CD14-positive monocyte (primary cell): Measurements from ENCODE around the gene F7. TPM values are rescaled to one million over a fixed set of nuclear protein-coding genes. Genes with fewer than 3 reads are reported as not detected.

Source experiments
- DNase-seq, 3 donors: peaks; one replicate each; pipeline ENCODE4 v3.0.0-alpha.2; 2011 to 2022
- H2AFZ ChIP-seq: 2 replicates; pipeline ENCODE4 v1.6.0; 2012; ENCODE audit warnings: mild to moderate bottlenecking, low read depth, low read length, inconsistent platforms; ENCODE audit not compliant: insufficient read depth, poor library complexity, severe bottlenecking
- H3K27ac ChIP-seq, 2 donors: 1 replicate in 1 of 2; 2 replicates in 1 of 2; pipeline ENCODE4 v1.5.1; 2012 to 2013; ENCODE audit warnings: low read length in 2 of 2, control low read depth in 1 of 2, inconsistent platforms in 1 of 2, low read depth in 1 of 2, mild to moderate bottlenecking in 1 of 2
- H3K27me3 ChIP-seq, 2 donors: one replicate each; pipeline versions ENCODE4 v1.6.0 to v1.6.1; 2011 to 2013; ENCODE audit warnings: low read length in 2 of 2; ENCODE audit not compliant: control insufficient read depth in 2 of 2, insufficient read depth in 2 of 2
- H3K36me3 ChIP-seq, 2 donors: replicated peaks in 1 of 2; 1 replicate in 1 of 2; 2 replicates in 1 of 2; pipeline versions ENCODE4 v1.5.1 to v1.6.1; 2012 to 2013; ENCODE audit warnings: low read length in 2 of 2, control low read depth in 1 of 2, inconsistent platforms in 1 of 2, mild to moderate bottlenecking in 1 of 2; ENCODE audit not compliant: insufficient read depth in 2 of 2, control insufficient read depth in 1 of 2
- H3K4me1 ChIP-seq, 2 donors: 1 replicate in 1 of 2; 2 replicates in 1 of 2; pipeline versions ENCODE4 v1.5.1 to v1.6.1; 2012 to 2013; ENCODE audit warnings: low read length in 2 of 2, control low read depth in 1 of 2, inconsistent platforms in 1 of 2, mild to moderate bottlenecking in 1 of 2, moderate library complexity in 1 of 2; ENCODE audit not compliant: insufficient read depth in 2 of 2, control insufficient read depth in 1 of 2
- H3K4me2 ChIP-seq: replicated peaks from 2 replicates; pipeline ENCODE3; 2012; ENCODE audit warnings: low read length, moderate library complexity, mild to moderate bottlenecking; ENCODE audit not compliant: poor library complexity, severe bottlenecking; ENCODE audit errors: extremely low read depth
- H3K4me3 ChIP-seq, 3 experiments: fragments of 200-600 bp in 1 of 3; sonication (generic) in 1 of 3; replicated peaks in 1 of 3; 1 replicate in 2 of 3; 2 replicates in 1 of 3; pipeline ENCODE4 v1.5.1; 2011 to 2013; ENCODE audit warnings: low read length in 3 of 3, mild to moderate bottlenecking in 3 of 3, control low read depth in 2 of 3, low read depth in 2 of 3, inconsistent platforms in 1 of 3, moderate library complexity in 1 of 3
- H3K79me2 ChIP-seq: 2 replicates; pipeline ENCODE4 v1.6.0; 2012; ENCODE audit warnings: mild to moderate bottlenecking, control low read depth, inconsistent platforms, low read length, moderate library complexity; ENCODE audit not compliant: insufficient read depth
- H3K9ac ChIP-seq: 2 replicates; pipeline ENCODE4 v1.6.0; 2017; ENCODE audit warnings: low read length, mild to moderate bottlenecking; ENCODE audit not compliant: insufficient read depth, poor library complexity, severe bottlenecking
- H3K9me3 ChIP-seq, 2 donors: replicated peaks in 1 of 2; 1 replicate in 1 of 2; 2 replicates in 1 of 2; pipeline versions ENCODE4 v1.5.1 to v1.6.1; 2012 to 2013; ENCODE audit warnings: low read length in 2 of 2, control low read depth in 1 of 2; ENCODE audit not compliant: control insufficient read depth in 1 of 2, insufficient read depth in 1 of 2
- H4K20me1 ChIP-seq: 2 replicates; pipeline ENCODE4 v1.6.0; 2012; ENCODE audit warnings: mild to moderate bottlenecking, low read length, control low read depth, moderate library complexity; ENCODE audit not compliant: insufficient read depth
- H3K27ac Mint-ChIP-seq, 7 donors: one replicate each; pipeline ENCODE4 v1.8.0; 2020; ENCODE audit warnings: mild to moderate bottlenecking in 7 of 7, mixed read lengths in 7 of 7, moderate library complexity in 6 of 7, inconsistent platforms in 2 of 7
- H3K27me3 Mint-ChIP-seq, 3 donors: one replicate each; pipeline ENCODE4 v1.8.0; 2021 to 2022; ENCODE audit warnings: low read depth in 3 of 3, mild to moderate bottlenecking in 3 of 3, mixed read lengths in 3 of 3, moderate library complexity in 3 of 3, inconsistent platforms in 1 of 3
- H3K36me3 Mint-ChIP-seq, 2 donors: one replicate each; pipeline ENCODE4 v1.8.0; 2020; ENCODE audit warnings: mixed read lengths in 2 of 2, inconsistent platforms in 1 of 2, mild to moderate bottlenecking in 1 of 2
- H3K4me1 Mint-ChIP-seq: one replicate; pipeline ENCODE4 v1.8.0; 2020; ENCODE audit warnings: mild to moderate bottlenecking, mixed read lengths
- H3K4me3 Mint-ChIP-seq, 2 donors: one replicate each; pipeline ENCODE4 v1.8.0; 2020; ENCODE audit warnings: mild to moderate bottlenecking in 2 of 2, mixed read lengths in 2 of 2, moderate library complexity in 1 of 2
- H3K9me3 Mint-ChIP-seq, 7 donors: one replicate each; pipeline ENCODE4 v1.8.0; 2020 to 2022; ENCODE audit warnings: mixed read lengths in 7 of 7, mild to moderate bottlenecking in 6 of 7, moderate library complexity in 6 of 7, inconsistent platforms in 2 of 7
- CTCF ChIP-seq: fragments of 200-600 bp; IDR thresholded peaks from one replicate; pipeline ENCODE4 v1.8.0; 2022; ENCODE audit warnings: antibody characterized with exemption, mild to moderate bottlenecking
- WGBS: methylation state at CpG from one replicate; pipeline ENCODE4 v1.1.5; 2013; ENCODE audit warnings: missing lambda C conversion rate; ENCODE audit not compliant: insufficient coverage; 5-methylcytosine and 5-hydroxymethylcytosine counted together
- intact Hi-C, 2 donors: fragments of 100-400 bp; cut with micrococcal nuclease; formaldehyde crosslinking; loops; one replicate each; pipeline versions ENCODE4 v1.15.0 to v1.15.1; 2023
- polyA plus RNA-seq, 3 donors: library from polyadenylated mRNA; depleted of rRNA in 1 of 3; unstranded in 2 of 3; stranded (reverse) in 1 of 3; fragments of 300-500 nt in 2 of 3; fragments of >200 nt in 1 of 3; fragmentation: Illumina TruSeq in 2 of 3; gene quantifications; 1 replicate in 2 of 3; 2 replicates in 1 of 3; pipeline ENCODE4 v1.2.3, GENCODE V29; 2012 to 2021

F7 gene
- polyA plus RNA-seq, 3 donors: not detected

- TF ChIP-seq CTCF: no peak
Observed at GRCh38 chr13:113139577-113139976, 34.0 kb downstream of the F7 start.

GRCh38 chr13:113140677-113141600, 35.3 kb downstream of the F7 start:
- Histone ChIP-seq H3K9me3 (no peaks in the 10 kb centered on the region), H3K79me2 (no peaks in the 10 kb centered on the region), H3K4me1 (no peaks in the 10 kb centered on the region), H3K9ac (no peak overlapping the region), H3K4me2 (no peak overlapping the region), H3K36me3 (no peaks in the 10 kb centered on the region), H3K4me3 (no peak overlapping the region), H3K27me3 (no peaks in the 10 kb centered on the region), H3K27ac (no peak overlapping the region), H4K20me1 (no peaks in the 10 kb centered on the region), H2AFZ (no peak overlapping the region)
- WGBS: 96% methylated on average over 25 of the region's 26 CpGs
- no peak for TF ChIP-seq CTCF
- H3K4me3 Mint-ChIP-seq: no peak overlapping the region
- no peaks in the 10 kb centered on the region for H3K36me3 Mint-ChIP-seq
- peaks cover 2 to 6% (median 5%) of the 10 kb centered on the region in 7 donors for H3K9me3 Mint-ChIP-seq
- no peak for DNase-seq
- H3K4me1 Mint-ChIP-seq: peaks cover 2% of the 10 kb centered on the region
- intact Hi-C loops: no loop called here
- peak overlapping the region in 1 of 7 donors; percentile 20 for H3K27ac Mint-ChIP-seq
- peaks cover 4 to 7% (median 6%) of the 10 kb centered on the region in 3 donors for H3K27me3 Mint-ChIP-seq

More at GRCh38 chr13:113139577-113139976, 34.0 kb downstream of the F7 start:
- H3K4me2 ChIP-seq: no peak overlapping the region
- H2AFZ ChIP-seq: no peak overlapping the region
- no peaks in the 10 kb centered on the region for H3K4me1 ChIP-seq
- DNase-seq: no peak
- Mint-ChIP-seq H3K9me3 (peaks cover 0 to 2% (median 0%) of the 10 kb centered on the region in 7 donors), H3K4me3 (no peak overlapping the region), H3K4me1 (peaks cover 2% of the 10 kb centered on the region), H3K36me3 (no peaks in the 10 kb centered on the region), H3K27ac (no peak overlapping the region), H3K27me3 (peaks cover 0 to 9% (median 5%) of the 10 kb centered on the region in 3 donors)
- no peaks in the 10 kb centered on the region for H3K79me2 ChIP-seq
- H4K20me1 ChIP-seq: no peaks in the 10 kb centered on the region
- H3K36me3 ChIP-seq: no peaks in the 10 kb centered on the region
- peaks cover 0 to 3% of the 10 kb centered on the region in 2 donors for H3K27me3 ChIP-seq
- H3K27ac ChIP-seq: no peak overlapping the region
- no peak overlapping the region for H3K9ac ChIP-seq
- intact Hi-C loops: no loop called here
- WGBS: 90% methylated on average over 2 of the region's 5 CpGs
- no peaks in the 10 kb centered on the region for H3K9me3 ChIP-seq
- no peak overlapping the region for H3K4me3 ChIP-seq
